Sigmoid colon (tissue), 4 donors: ENCODE results near the gene SRP19.

ENCODE experiments used
- EP300 ChIP-seq, 4 donors: sonication (generic); formaldehyde crosslinking; IDR thresholded peaks; one replicate each; pipeline ENCODE4 v1.6.1; 2017; ENCODE audit warnings: antibody characterized with exemption in 4 of 4
- POLR2AphosphoS5 ChIP-seq, 4 donors: sonication (generic); formaldehyde crosslinking; IDR thresholded peaks; one replicate each; pipeline ENCODE4 v1.6.1; 2017; ENCODE audit warnings: antibody characterized with exemption in 4 of 4
- TF ChIP-seq, protein P1 (sequence below), 4 experiments: fragments of 450-650 bp in 3 of 4; fragments of 200-600 bp in 1 of 4; IDR thresholded peaks; one replicate each; pipeline ENCODE4 v1.5.1; 2016 to 2019; ENCODE audit warnings: antibody characterized with exemption in 4 of 4, mild to moderate bottlenecking in 3 of 4, moderate library complexity in 2 of 4

- TF ChIP-seq EP300 (IDR thresholded peaks at IDR 0.05) (no peak), POLR2AphosphoS5 (IDR thresholded peaks at IDR 0.05) (no peak)
- TF ChIP-seq, protein P1, sequence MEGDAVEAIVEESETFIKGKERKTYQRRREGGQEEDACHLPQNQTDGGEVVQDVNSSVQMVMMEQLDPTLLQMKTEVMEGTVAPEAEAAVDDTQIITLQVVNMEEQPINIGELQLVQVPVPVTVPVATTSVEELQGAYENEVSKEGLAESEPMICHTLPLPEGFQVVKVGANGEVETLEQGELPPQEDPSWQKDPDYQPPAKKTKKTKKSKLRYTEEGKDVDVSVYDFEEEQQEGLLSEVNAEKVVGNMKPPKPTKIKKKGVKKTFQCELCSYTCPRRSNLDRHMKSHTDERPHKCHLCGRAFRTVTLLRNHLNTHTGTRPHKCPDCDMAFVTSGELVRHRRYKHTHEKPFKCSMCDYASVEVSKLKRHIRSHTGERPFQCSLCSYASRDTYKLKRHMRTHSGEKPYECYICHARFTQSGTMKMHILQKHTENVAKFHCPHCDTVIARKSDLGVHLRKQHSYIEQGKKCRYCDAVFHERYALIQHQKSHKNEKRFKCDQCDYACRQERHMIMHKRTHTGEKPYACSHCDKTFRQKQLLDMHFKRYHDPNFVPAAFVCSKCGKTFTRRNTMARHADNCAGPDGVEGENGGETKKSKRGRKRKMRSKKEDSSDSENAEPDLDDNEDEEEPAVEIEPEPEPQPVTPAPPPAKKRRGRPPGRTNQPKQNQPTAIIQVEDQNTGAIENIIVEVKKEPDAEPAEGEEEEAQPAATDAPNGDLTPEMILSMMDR (IDR thresholded peaks at IDR 0.05), result no peak
Measured at GRCh38 chr5:112867411-112867810, 6.3 kb downstream of the SRP19 start.
